HepG2 (cell line): ENCODE results near the gene ELAPOR1. TPM values are rescaled to one million over a fixed set of nuclear protein-coding genes. Genes with fewer than 3 reads are reported as not detected.

Source experiments
- CENPBD1 ChIP-seq: sonication (generic); formaldehyde crosslinking; IDR thresholded peaks from 2 replicates; pipeline ENCODE4 v1.8.0; 2022; ENCODE audit warnings: missing genetic modification reagents, low read depth, mild to moderate bottlenecking, borderline replicate concordance
- HMGXB4 ChIP-seq, 2 experiments: sonication (generic) in 1 of 2; formaldehyde crosslinking in 1 of 2; IDR thresholded peaks; 2 replicates each; pipeline versions ENCODE4 v1.4.0 to v1.6.1; 2018 to 2020; ENCODE audit warnings: missing genetic modification reagents in 2 of 2, borderline replicate concordance in 1 of 2, low read depth in 1 of 2, mild to moderate bottlenecking in 1 of 2, missing biosample characterization in 1 of 2
- HNF4A ChIP-seq: sonication (generic); formaldehyde crosslinking; IDR thresholded peaks from 2 replicates; pipeline ENCODE4 v1.4.0; 2020; ENCODE audit warnings: missing genetic modification reagents
- IKZF5 ChIP-seq: IDR thresholded peaks from 2 replicates; pipeline ENCODE4 v1.6.1; 2018; ENCODE audit warnings: missing genetic modification reagents, mild to moderate bottlenecking, missing compliant biosample characterization
- JDP2 ChIP-seq: sonication (generic); formaldehyde crosslinking; IDR thresholded peaks from 2 replicates; pipeline ENCODE4 v1.8.1; 2022; ENCODE audit warnings: missing genetic modification reagents, borderline replicate concordance
- KLF16 ChIP-seq, 2 experiments: sonication (generic) in 1 of 2; formaldehyde crosslinking in 1 of 2; IDR thresholded peaks; 2 replicates each; pipeline versions ENCODE4 v1.6.1 to v1.8.0; 2016 to 2023; ENCODE audit warnings: missing genetic modification reagents in 2 of 2, missing compliant biosample characterization in 1 of 2
- PREB ChIP-seq: sonication (generic); formaldehyde crosslinking; IDR thresholded peaks from 2 replicates; pipeline ENCODE4 v1.4.0; 2020; ENCODE audit warnings: missing genetic modification reagents
- REL ChIP-seq: sonication (generic); formaldehyde crosslinking; conservative IDR thresholded peaks from 2 replicates; pipeline ENCODE4 v1.8.0; 2022; ENCODE audit warnings: mild to moderate bottlenecking, missing genetic modification reagents, moderate library complexity
- SIN3B ChIP-seq: fragments of 150-350 bp; IDR thresholded peaks from 2 replicates; pipeline ENCODE4 v1.6.1; 2014; ENCODE audit warnings: low read length
- TBL1XR1 ChIP-seq: fragments of 150-350 bp; IDR thresholded peaks from 2 replicates; pipeline ENCODE4 v1.6.1; 2014; ENCODE audit warnings: borderline replicate concordance, low read length; ENCODE audit not compliant: partially characterized antibody
- TCF7 ChIP-seq: sonication (generic); IDR thresholded peaks from 2 replicates; pipeline ENCODE4 v1.6.1; 2016; ENCODE audit warnings: antibody characterized with exemption, low read depth
- TEF ChIP-seq: sonication (generic); formaldehyde crosslinking; IDR thresholded peaks from 2 replicates; pipeline ENCODE4 v1.5.0; 2020; ENCODE audit warnings: missing genetic modification reagents
- TGIF2 ChIP-seq: IDR thresholded peaks from 2 replicates; pipeline ENCODE4 v1.6.1; 2016; ENCODE audit warnings: control low read depth, missing compliant biosample characterization
- ZBED4 ChIP-seq: sonication (generic); formaldehyde crosslinking; IDR thresholded peaks from 2 replicates; pipeline ENCODE4 v1.4.0; 2020; ENCODE audit warnings: missing genetic modification reagents, borderline replicate concordance
- ZNF230 ChIP-seq: sonication (generic); formaldehyde crosslinking; IDR thresholded peaks from 2 replicates; pipeline ENCODE4 v1.4.0; 2020; ENCODE audit warnings: mild to moderate bottlenecking, missing genetic modification reagents
- ZNF235 ChIP-seq: sonication (generic); formaldehyde crosslinking; IDR thresholded peaks from 2 replicates; pipeline ENCODE4 v1.8.1; 2023; ENCODE audit warnings: mild to moderate bottlenecking, missing genetic modification reagents, borderline replicate concordance
- ZNF335 ChIP-seq: sonication (generic); formaldehyde crosslinking; IDR thresholded peaks from 2 replicates; pipeline ENCODE4 v1.4.0; 2020; ENCODE audit warnings: missing genetic modification reagents
- ZNF530 ChIP-seq: sonication (generic); formaldehyde crosslinking; IDR thresholded peaks from 2 replicates; pipeline ENCODE4 v1.5.0; 2020; ENCODE audit warnings: low read depth, mild to moderate bottlenecking, missing genetic modification reagents
- ZNF577 ChIP-seq: sonication (generic); formaldehyde crosslinking; IDR thresholded peaks from 2 replicates; pipeline ENCODE4 v1.4.0; 2020; ENCODE audit warnings: mild to moderate bottlenecking, low read depth, missing genetic modification reagents, borderline replicate concordance
- ZNF672 ChIP-seq: sonication (generic); formaldehyde crosslinking; IDR thresholded peaks from 2 replicates; pipeline ENCODE4 v1.8.1; 2022; ENCODE audit warnings: missing genetic modification reagents
- ZNF678 ChIP-seq: sonication (generic); formaldehyde crosslinking; IDR thresholded peaks from 2 replicates; pipeline ENCODE4 v1.4.0; 2020; ENCODE audit warnings: mild to moderate bottlenecking, missing genetic modification reagents
- ZNF737 ChIP-seq: sonication (generic); formaldehyde crosslinking; IDR thresholded peaks from 2 replicates; pipeline ENCODE4 v1.5.0; 2020; ENCODE audit warnings: missing genetic modification reagents, mild to moderate bottlenecking, borderline replicate concordance
- polyA plus RNA-seq, 8 experiments: library from polyadenylated mRNA; depleted of rRNA in 3 of 8; stranded (reverse) in 7 of 8; unstranded in 1 of 8; fragments of >200 nt; fragmentation: Illumina TruSeq in 4 of 8; extraction: Trizol in 4 of 8; gene quantifications; 2 replicates each; pipeline versions ENCODE4 v1.2.1 to v1.2.3, GENCODE V29; 2011 to 2016; ENCODE audit warnings: low read depth in 4 of 8, missing spikeins in 1 of 8, mixed read lengths in 1 of 8; ENCODE audit not compliant: insufficient read depth in 1 of 8
- total RNA-seq, 5 experiments: library from RNA; depleted of rRNA; stranded (reverse); fragments of >200 nt; fragmentation: Illumina TruSeq; extraction: Trizol; gene quantifications; 2 replicates each; pipeline ENCODE4 v1.2.3, GENCODE V29; 2016; ENCODE audit warnings: low read depth in 1 of 5

Gene ELAPOR1
- total and polyA plus RNA-seq, 2 of the 13 experiments (the other 11 are each of a cell fraction or from before 2014, with no cell fraction given) = 0.13 to 0.20 TPM

GRCh38 chr1:109156916-109157385, 43.0 kb downstream of the ELAPOR1 start (continued):
- TF ChIP-seq ZBED4 (CRISPR knock-in tag) = no peak
- TF ChIP-seq CENPBD1 (CRISPR knock-in tag) = no peak
- TF ChIP-seq ZNF230 = no peak
- no peak for TF ChIP-seq SIN3B
- no peak for TF ChIP-seq ZNF672
- TF ChIP-seq TGIF2 (CRISPR knock-in tag) = no peak
- no peak for TF ChIP-seq ZNF737 (CRISPR knock-in tag)
- TF ChIP-seq ZNF235 (CRISPR knock-in tag) = no peak
- no peak for TF ChIP-seq TCF7
- TF ChIP-seq ZNF577 (CRISPR knock-in tag) = no peak
- no peak for TF ChIP-seq ZNF678
- peak in 1 of 2 experiments; percentile 36; a peak in 1 of 4 replicates for TF ChIP-seq HMGXB4 (CRISPR knock-in tag; IDR thresholded peaks at IDR 0.05; ENCODE audit: borderline replicate concordance in 1 of 2, low read depth in 1 of 2)
- no peak for TF ChIP-seq TBL1XR1
- no peak for TF ChIP-seq JDP2 (CRISPR knock-in tag)
- peak; percentile 86 for TF ChIP-seq HNF4A (CRISPR knock-in tag)
- no peak for TF ChIP-seq PREB (CRISPR knock-in tag)
- no peak for TF ChIP-seq REL (CRISPR knock-in tag)
- TF ChIP-seq IKZF5 (CRISPR knock-in tag) = no peak
- TF ChIP-seq KLF16 (CRISPR knock-in tag; IDR thresholded peaks at IDR 0.05) = no peak
- TF ChIP-seq ZNF530 (CRISPR knock-in tag) = no peak
- no peak for TF ChIP-seq ZNF335 (CRISPR knock-in tag)
- no peak for TF ChIP-seq TEF
